WI38 (cell line): ENCODE measurements around the gene DDC.
"Not testable (repeated sequence)": the region's sequence is repeated elsewhere in the genome, so short reads cannot be mapped to it uniquely, and the experiment has no call there.

Experiments
- H3K4me3 ChIP-seq: 2 replicates; pipeline ENCODE4 v1.5.1; 2011; ENCODE audit warnings: low read depth, mild to moderate bottlenecking, control low read depth, low read length
- CTCF ChIP-seq: IDR thresholded peaks from 2 replicates; pipeline ENCODE4 v1.5.1; 2012; ENCODE audit warnings: low read depth, mild to moderate bottlenecking, control low read depth, low read length

Gene DDC

GRCh38 chr7:50530766-50531165 lies 34.4 kb downstream of the DDC start:
- TF ChIP-seq CTCF = no peak
- H3K4me3 ChIP-seq = no peak overlapping the region

GRCh38 chr7:50529093-50529862 lies 35.9 kb downstream of the DDC start:
- H3K4me3 ChIP-seq = no peak overlapping the region

GRCh38 chr7:50528266-50529092 lies 36.7 kb downstream of the DDC start:
- no peak overlapping the region for H3K4me3 ChIP-seq
- TF ChIP-seq CTCF = no peak

More at GRCh38 chr7:50529093-50529862, 35.9 kb downstream of the DDC start:
- no peak for TF ChIP-seq CTCF

- not testable (repeated sequence) for H3K4me3 ChIP-seq
These were observed 45.9 kb downstream of the DDC start for GRCh38 chr7:50519350-50519749.

- TF ChIP-seq CTCF = no peak
- H3K4me3 ChIP-seq = no peak overlapping the region
These were observed 51.9 kb downstream of the DDC start for GRCh38 chr7:50513166-50513871.

GRCh38 chr7:50512384-50512783 lies 52.8 kb downstream of the DDC start:
- no peak for TF ChIP-seq CTCF
- H3K4me3 ChIP-seq = no peak overlapping the region

- H3K4me3 ChIP-seq = no peak overlapping the region
- no peak for TF ChIP-seq CTCF
These were observed 55.7 kb downstream of the DDC start for GRCh38 chr7:50509459-50509858.
